HG03432 (cell line): ENCODE results near the gene CERT1.
A peak's percentile ranks its signal among the peaks of the same experiment; 100 is the strongest.
"Not testable (repeated sequence)": the region's sequence is repeated elsewhere in the genome, so short reads cannot be mapped to it uniquely, and the experiment has no call there.

Experiments used
- ATAC-seq: cut with Tn5 transposase; IDR thresholded peaks from one replicate; pipeline ENCODE4 v1.9.1; 2021; ENCODE audit warnings: mild to moderate bottlenecking, moderate library complexity; ENCODE audit not compliant: unreplicated experiment

CERT1 gene

DNA sequence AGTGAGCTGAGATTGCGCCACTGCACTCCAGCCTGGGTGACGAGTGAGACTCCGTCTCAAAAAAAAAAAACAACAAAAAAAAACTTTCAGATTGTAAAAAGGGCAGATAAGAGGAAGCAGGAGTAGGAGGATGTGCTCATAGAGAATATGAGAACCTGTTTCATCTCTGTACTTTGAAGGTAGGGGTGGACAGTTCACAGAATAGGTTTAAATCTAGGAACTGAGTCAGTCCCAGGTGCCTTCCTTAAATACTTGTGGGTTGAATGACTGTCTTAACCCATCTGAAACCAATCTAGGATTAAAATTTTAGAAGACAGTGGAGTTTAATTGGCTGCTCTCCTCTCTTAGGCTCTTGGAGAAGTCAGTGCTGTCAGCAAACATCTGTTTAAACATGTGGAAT lies 12.6 kb upstream of the CERT1 start:
- ATAC-seq, result peak; percentile 92

- ATAC-seq, result no peak
These were observed 11.8 kb upstream of the CERT1 start for GRCh38 chr5:75523275-75523674.

- no peak for ATAC-seq
These were observed 11.1 kb upstream of the CERT1 start for GRCh38 chr5:75522542-75522941.

DNA sequence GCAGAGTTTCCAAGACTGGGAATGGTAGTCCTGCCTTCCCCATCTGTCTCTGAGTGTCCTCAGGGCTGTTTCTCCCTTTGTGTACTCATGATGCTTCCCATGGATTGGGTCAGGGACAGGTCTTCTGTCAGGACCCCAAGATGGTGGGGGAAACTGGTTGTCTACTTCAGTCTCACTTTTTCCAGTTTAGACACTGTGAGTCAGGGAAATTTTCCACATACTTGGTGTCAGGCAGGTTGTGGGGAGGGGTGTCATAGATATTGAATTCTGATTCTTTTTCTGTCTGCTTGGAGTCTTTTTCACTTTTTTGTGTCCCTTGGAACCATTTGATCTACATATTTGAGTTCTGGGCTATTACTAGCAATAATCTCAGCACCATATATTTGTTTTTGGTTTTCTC lies 10.6 kb upstream of the CERT1 start:
- no peak for ATAC-seq

- no peak for ATAC-seq
These were observed 9.8 kb upstream of the CERT1 start for GRCh38 chr5:75521195-75521594.

DNA sequence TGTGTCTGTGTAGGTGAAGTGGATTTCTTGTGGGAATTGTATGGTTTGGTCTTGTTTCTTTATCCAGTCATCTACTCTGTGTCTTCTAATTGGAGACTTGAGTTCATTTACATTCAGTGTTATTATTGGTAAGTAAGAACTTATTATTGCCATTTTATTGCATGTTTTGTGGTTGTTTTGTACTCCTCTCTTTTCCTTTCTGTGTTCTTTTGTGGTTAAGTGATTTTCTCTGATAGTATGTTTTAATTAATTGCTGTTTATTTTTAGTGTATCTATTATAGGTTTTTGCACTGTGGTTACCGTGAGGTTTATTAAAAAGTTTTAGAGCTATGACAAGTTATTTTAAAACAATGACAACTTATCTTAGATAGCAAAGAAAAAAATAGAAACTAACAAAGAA lies 8.3 kb upstream of the CERT1 start:
- no peak for ATAC-seq

GRCh38 chr5:75514323-75514722 lies 2.9 kb upstream of the CERT1 start:
- no peak for ATAC-seq

DNA sequence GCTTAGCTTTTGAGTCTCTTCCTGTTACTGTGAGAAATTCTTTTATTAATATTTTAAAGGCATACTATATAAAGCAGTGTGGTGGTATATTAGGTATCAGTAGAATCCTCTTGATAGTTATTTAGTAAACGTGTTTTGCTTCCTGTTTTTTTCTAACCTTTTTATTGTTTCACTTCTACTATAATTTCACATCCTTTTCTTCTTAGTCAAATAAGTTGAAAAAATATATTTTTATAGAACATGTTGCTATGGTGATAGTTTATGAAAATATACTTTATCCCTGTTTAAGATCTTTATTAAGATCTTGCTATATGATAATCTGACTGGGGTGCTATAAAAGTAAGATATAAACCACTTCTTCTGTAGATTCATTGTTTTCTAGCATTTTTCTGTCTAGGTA lies 2.4 kb upstream of the CERT1 start:
- ATAC-seq, result no peak

- no peak for ATAC-seq
These were observed 1.1 kb upstream of the CERT1 start for GRCh38 chr5:75512383-75513074.

- peak; percentile 37 for ATAC-seq
These were observed 494 bp downstream of the CERT1 start for GRCh38 chr5:75510836-75511434.

DNA sequence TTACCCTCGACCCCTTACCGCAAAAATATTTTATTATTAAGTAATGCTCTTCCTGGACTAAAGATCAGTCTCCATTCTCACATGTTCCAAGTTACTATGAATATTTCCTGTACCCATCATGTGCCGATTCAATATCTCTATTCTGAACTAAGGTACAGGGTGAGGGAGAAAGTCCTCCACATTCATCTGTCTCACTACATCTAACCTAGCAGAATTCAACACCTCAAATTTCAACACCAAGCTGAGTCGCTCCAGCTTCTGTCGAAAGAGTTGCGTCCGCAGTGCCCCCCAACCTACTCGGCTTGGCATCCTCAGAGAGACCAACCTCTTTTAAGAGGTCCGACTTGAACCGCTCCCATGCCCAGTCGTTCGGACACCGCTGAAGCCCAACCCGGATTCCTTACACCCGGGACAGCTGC lies 1.0 kb downstream of the CERT1 start:
- ATAC-seq, result peak; percentile 3

DNA sequence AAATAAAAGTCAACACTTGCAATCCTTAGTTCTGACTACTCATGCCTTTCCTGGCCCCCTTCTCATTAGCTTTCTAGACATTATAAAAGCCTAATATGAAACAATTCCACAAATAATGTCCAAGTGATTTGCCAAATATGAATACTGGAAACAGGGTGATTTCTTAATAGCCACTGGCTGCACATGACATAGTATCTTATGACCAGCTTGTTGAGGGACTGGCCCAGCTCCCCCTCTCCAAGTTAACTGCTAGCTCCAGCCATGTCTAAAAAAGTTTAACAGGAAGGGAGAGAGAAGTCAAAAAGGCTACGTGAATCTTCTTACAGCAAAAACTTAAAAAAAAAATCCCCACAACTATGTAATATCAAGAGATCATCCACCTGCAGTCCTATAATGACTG lies 1.5 kb downstream of the CERT1 start:
- no peak for ATAC-seq

GRCh38 chr5:75509546-75509945 lies 1.9 kb downstream of the CERT1 start:
- ATAC-seq, result no peak

GRCh38 chr5:75507841-75508240 lies 3.6 kb downstream of the CERT1 start:
- no peak for ATAC-seq

GRCh38 chr5:75505112-75505511 lies 6.3 kb downstream of the CERT1 start:
- not testable (repeated sequence) for ATAC-seq

- not testable (repeated sequence) for ATAC-seq
These were observed 12.6 kb downstream of the CERT1 start for GRCh38 chr5:75498875-75499274.

DNA sequence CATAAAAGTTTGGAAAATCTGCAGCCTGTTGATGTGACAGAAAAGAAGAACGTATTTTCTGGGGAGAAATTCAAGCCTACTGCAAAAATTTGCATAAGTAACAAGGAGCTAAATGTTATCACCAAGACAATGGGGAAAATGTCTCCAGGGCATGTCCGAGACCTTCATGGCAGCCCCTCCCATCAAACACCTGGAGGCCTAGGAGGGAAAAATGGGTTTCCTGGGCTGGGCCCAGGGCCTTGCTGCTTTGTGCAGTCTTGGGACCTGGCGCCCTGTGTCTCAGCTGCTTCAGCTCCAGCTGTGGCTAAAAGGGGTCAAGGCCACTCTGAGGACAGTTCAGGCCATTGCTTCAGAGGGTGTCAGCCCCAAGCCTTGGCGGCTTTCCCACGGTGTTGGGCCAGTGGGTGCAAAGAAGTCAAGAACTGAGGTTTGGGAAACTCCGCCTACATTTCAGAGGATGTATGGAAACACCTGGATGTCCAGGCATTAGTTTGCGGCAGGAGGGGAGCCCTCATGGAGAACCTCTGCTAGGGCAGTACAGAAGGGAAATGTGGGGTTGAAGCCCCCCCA lies 13.1 kb downstream of the CERT1 start:
- ATAC-seq, result no peak

- ATAC-seq, result no peak
These were observed 15.4 kb downstream of the CERT1 start for GRCh38 chr5:75496026-75496425.

GRCh38 chr5:75491621-75492020 lies 19.8 kb downstream of the CERT1 start:
- no peak for ATAC-seq

- ATAC-seq, result not testable (repeated sequence)
These were observed 21.6 kb downstream of the CERT1 start for GRCh38 chr5:75489847-75490246.

- no peak for ATAC-seq
These were observed 26.8 kb downstream of the CERT1 start for GRCh38 chr5:75484605-75485004.

DNA sequence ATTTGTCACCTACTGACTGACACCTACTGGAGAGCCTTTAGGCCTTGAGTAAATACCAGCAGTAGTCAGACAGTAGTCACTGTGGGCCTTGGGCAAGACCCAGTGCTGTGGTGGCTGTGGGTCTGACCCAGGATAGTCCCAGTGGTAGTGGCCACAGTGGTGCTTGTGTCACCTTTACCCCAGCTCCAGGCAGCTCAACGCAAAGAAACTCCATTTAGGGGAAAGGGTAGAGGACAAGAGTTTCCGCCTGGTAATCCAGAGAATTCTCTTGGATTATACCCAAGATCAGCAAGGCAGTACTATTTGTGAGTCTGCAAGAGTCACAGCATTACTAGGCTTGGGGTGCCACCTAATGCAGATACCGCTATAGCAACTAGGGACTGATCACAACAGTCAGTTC lies 28.9 kb downstream of the CERT1 start:
- ATAC-seq, result no peak
